ENCODE measurements around the gene TRAPPC3L. TPM values are rescaled to one million over a fixed set of nuclear protein-coding genes. Genes with fewer than 3 reads are reported as not detected.

TRAPPC3L gene
- total and polyA plus RNA-seq, 8 donors, result 0.12 to 0.99 (median 0.37) TPM

- no peak for TF ChIP-seq CTCF (IDR thresholded peaks at IDR 0.05)
- Histone ChIP-seq H3K27me3 (no peaks in the 10 kb centered on the region), H3K9me3 (no peaks in the 10 kb centered on the region), H3K36me3 (no peaks in the 10 kb centered on the region), H3K27ac (no peak overlapping the region), H3K4me3 (no peak overlapping the region), H3K4me1 (no peaks in the 10 kb centered on the region)
- ATAC-seq (no peak), DNase-seq (no peak)
- intact Hi-C loops (cut with DNase I), result no loop called here
These were observed 22.6 kb downstream of the TRAPPC3L start for GRCh38 chr6:116522896-116523295.

GRCh38 chr6:116518621-116519368, 26.7 kb downstream of the TRAPPC3L start:
- H3K27me3 ChIP-seq, result no peaks in the 10 kb centered on the region
- no peak for ATAC-seq
- H3K9me3 ChIP-seq, result no peaks in the 10 kb centered on the region
- DNase-seq, result no peak
- TF ChIP-seq CTCF (IDR thresholded peaks at IDR 0.05), result no peak
- no peak overlapping the region for H3K4me3 ChIP-seq
- intact Hi-C loops (cut with DNase I), result no loop called here
- peaks cover 0 to 2% of the 10 kb centered on the region in 2 donors for H3K4me1 ChIP-seq
- H3K36me3 ChIP-seq, result no peaks in the 10 kb centered on the region
- H3K27ac ChIP-seq, result no peak overlapping the region

GRCh38 chr6:116515141-116515540, 30.3 kb downstream of the TRAPPC3L start:
- H3K27ac ChIP-seq, result no peak overlapping the region
- H3K27me3 ChIP-seq, result no peaks in the 10 kb centered on the region
- peaks cover 0 to 2% of the 10 kb centered on the region in 2 donors for H3K4me1 ChIP-seq
- intact Hi-C loops (cut with DNase I), result no loop called here
- DNase-seq (no peak), ATAC-seq (no peak)
- no peaks in the 10 kb centered on the region for H3K9me3 ChIP-seq
- TF ChIP-seq CTCF (IDR thresholded peaks at IDR 0.05), result no peak
- H3K36me3 ChIP-seq, result no peaks in the 10 kb centered on the region
- no peak overlapping the region for H3K4me3 ChIP-seq

GRCh38 chr6:116514111-116514510, 31.4 kb downstream of the TRAPPC3L start:
- TF ChIP-seq CTCF (IDR thresholded peaks at IDR 0.05), result no peak
- H3K36me3 ChIP-seq, result no peaks in the 10 kb centered on the region
- H3K4me3 ChIP-seq, result no peak overlapping the region
- peaks cover 0 to 2% of the 10 kb centered on the region in 2 donors for H3K9me3 ChIP-seq
- ATAC-seq (no peak), DNase-seq (no peak)
- no peak overlapping the region for H3K27ac ChIP-seq
- intact Hi-C loops (cut with DNase I), result no loop called here
- H3K27me3 ChIP-seq, result no peaks in the 10 kb centered on the region
- peaks cover 0 to 2% of the 10 kb centered on the region in 2 donors for H3K4me1 ChIP-seq

GRCh38 chr6:116513224-116513875, 32.1 kb downstream of the TRAPPC3L start:
- peak overlapping the region in 1 of 2 donors; percentile 20 for H3K4me3 ChIP-seq
- ATAC-seq, result no peak
- intact Hi-C loops (cut with DNase I), result no loop called here

More at GRCh38 chr6:116513224-116513875, 32.1 kb downstream of the TRAPPC3L start:
- H3K36me3 ChIP-seq, result no peaks in the 10 kb centered on the region
- no peak overlapping the region for H3K27ac ChIP-seq
- no peak for TF ChIP-seq CTCF (IDR thresholded peaks at IDR 0.05)
- no peaks in the 10 kb centered on the region for H3K27me3 ChIP-seq
- peaks cover 0 to 2% of the 10 kb centered on the region in 2 donors for H3K4me1 ChIP-seq
- H3K9me3 ChIP-seq, result peaks cover 0 to 8% of the 10 kb centered on the region in 2 donors
- DNase-seq, result no peak

Data from left lung (tissue), 10 donors.